ENCODE measurements around the gene GTF2IRD1. TPM values are rescaled to one million over a fixed set of nuclear protein-coding genes. Genes with fewer than 3 reads are reported as not detected.

Gene GTF2IRD1
- total and polyA plus RNA-seq, 9 of the 15 experiments (the other 6 are each of a cell fraction or from before 2014, with no cell fraction given) = 9.1 to 30.2 (median 14.0) TPM

DNA sequence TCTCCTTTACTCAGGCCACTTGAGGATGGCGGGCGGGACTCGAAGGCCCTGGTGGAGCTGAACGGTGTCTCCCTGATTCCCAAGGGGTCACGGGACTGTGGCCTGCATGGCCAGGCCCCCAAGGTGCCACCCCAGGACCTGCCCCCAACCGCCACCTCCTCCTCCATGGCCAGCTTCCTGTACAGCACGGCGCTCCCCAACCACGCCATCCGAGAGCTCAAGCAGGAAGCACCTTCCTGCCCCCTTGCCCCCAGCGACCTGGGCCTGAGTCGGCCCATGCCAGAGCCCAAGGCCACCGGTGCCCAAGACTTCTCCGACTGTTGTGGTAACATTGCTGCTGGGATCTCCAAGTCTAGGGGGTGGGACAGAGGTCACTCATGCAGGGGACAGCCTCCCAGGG is 65.7 kb downstream of the GTF2IRD1 start:
- Histone ChIP-seq H3K27me3 (ENCODE audit: control insufficient read depth in 2 of 2, insufficient read depth in 2 of 2, low read length in 2 of 2) (no peaks in the 10 kb centered on the region), H3K27ac (ENCODE audit: extremely low read depth, low read depth, low read length) (no peak overlapping the region), H2AFZ (ENCODE audit: low read depth, low read length) (no peak overlapping the region), H3K9me1 (ENCODE audit: control insufficient read depth, insufficient read depth, low read length) (no peaks in the 10 kb centered on the region), H3K79me2 (ENCODE audit: control insufficient read depth, insufficient read depth, low read length) (no peaks in the 10 kb centered on the region), H3K4me3 (no peak overlapping the region), H3K36me3 (ENCODE audit: control insufficient read depth, insufficient read depth, low read length) (peaks cover 43% of the 10 kb centered on the region; the same call in 1 of the 3 replicates), H3K9ac (ENCODE audit: insufficient read depth in 1 of 2, low read depth in 2 of 2, low read length in 2 of 2) (no peak overlapping the region), H3K4me1 (replicated peaks in 1 of 2; ENCODE audit: control insufficient read depth in 2 of 2, insufficient read depth in 2 of 2, low read length in 2 of 2) (peaks cover 0 to 5% of the 10 kb centered on the region in 2 experiments; a peak in 1 of 5 replicates), H3K9me3 (replicated peaks; ENCODE audit: control insufficient read depth, insufficient read depth, low read depth, low read length) (peaks cover 3% of the 10 kb centered on the region; the same call in 1 of the 2 replicates), H4K20me1 (replicated peaks; ENCODE audit: control insufficient read depth, insufficient read depth, low read length) (no peaks in the 10 kb centered on the region), H3K4me2 (ENCODE audit: insufficient read depth, low read length) (no peak overlapping the region)
- FAIRE-seq = no peak
- 95% methylated on average over 13 of the region's 14 CpGs for WGBS (ENCODE audit: insufficient coverage, low coverage, missing lambda C conversion rate)
- POLR2A ChIA-PET = no interaction called here
- in situ Hi-C loops (cut with MboI) = no loop called here
- CTCF ChIA-PET (ENCODE audit: low intra/inter-chr PET ratio) = no interaction called here
- no peak for DNase-seq (ENCODE audit: extremely low read depth in 1 of 4, low spot score in 3 of 4)
- intact Hi-C loops (cut with micrococcal nuclease) = no loop called here
- ATAC-seq = no peak
- no TSS peak for BruUV-seq (replicated peaks)
- no peak for TF ChIP-seq ZNF551 (CRISPR knock-in tag; IDR thresholded peaks at IDR 0.05)
- no peak for TF ChIP-seq HNRNPH1 (optimal IDR thresholded peaks at IDR 0.05; ENCODE audit: low read depth, low read length)
- no peak for TF ChIP-seq HDAC3 (IDR thresholded peaks at IDR 0.05; ENCODE audit: borderline replicate concordance, partially characterized antibody)
- TF ChIP-seq E2F6 (IDR thresholded peaks at IDR 0.05; ENCODE audit: borderline replicate concordance in 1 of 2, extremely low read depth in 1 of 2, insufficient read depth in 1 of 2, insufficient read length in 1 of 2, low read depth in 1 of 2, low read length in 1 of 2, poor library complexity in 1 of 2, severe bottlenecking in 1 of 2) = no peak
- TF ChIP-seq ZNF778 (CRISPR knock-in tag; IDR thresholded peaks at IDR 0.05) = no peak
- TF ChIP-seq PHB (CRISPR knock-in tag; IDR thresholded peaks at IDR 0.05) = no peak
- TF ChIP-seq SIRT6 (IDR thresholded peaks at IDR 0.05; ENCODE audit: low read depth, low read length) = no peak
- TF ChIP-seq ETS2 (tag; IDR thresholded peaks at IDR 0.05; ENCODE audit: borderline replicate concordance, poor library complexity, severe bottlenecking) = no peak
- no peak for TF ChIP-seq U2AF1 (optimal IDR thresholded peaks at IDR 0.05; ENCODE audit: low read depth, low read length)
- TF ChIP-seq ESRRB (CRISPR knock-in tag; IDR thresholded peaks at IDR 0.05; ENCODE audit: borderline replicate concordance) = no peak
- TF ChIP-seq SMAD2 (IDR thresholded peaks at IDR 0.05; ENCODE audit: low read depth, low read length) = no peak
- TF ChIP-seq NFIC (IDR thresholded peaks at IDR 0.05) = no peak
- no peak for TF ChIP-seq SMC3 (conservative IDR thresholded peaks at IDR 0.05; ENCODE audit: insufficient read depth, low read depth, low read length)
- TF ChIP-seq SNRNP70 (optimal IDR thresholded peaks at IDR 0.05; ENCODE audit: low read depth, low read length) = no peak
- TF ChIP-seq, protein P1, sequence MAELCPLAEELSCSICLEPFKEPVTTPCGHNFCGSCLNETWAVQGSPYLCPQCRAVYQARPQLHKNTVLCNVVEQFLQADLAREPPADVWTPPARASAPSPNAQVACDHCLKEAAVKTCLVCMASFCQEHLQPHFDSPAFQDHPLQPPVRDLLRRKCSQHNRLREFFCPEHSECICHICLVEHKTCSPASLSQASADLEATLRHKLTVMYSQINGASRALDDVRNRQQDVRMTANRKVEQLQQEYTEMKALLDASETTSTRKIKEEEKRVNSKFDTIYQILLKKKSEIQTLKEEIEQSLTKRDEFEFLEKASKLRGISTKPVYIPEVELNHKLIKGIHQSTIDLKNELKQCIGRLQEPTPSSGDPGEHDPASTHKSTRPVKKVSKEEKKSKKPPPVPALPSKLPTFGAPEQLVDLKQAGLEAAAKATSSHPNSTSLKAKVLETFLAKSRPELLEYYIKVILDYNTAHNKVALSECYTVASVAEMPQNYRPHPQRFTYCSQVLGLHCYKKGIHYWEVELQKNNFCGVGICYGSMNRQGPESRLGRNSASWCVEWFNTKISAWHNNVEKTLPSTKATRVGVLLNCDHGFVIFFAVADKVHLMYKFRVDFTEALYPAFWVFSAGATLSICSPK (IDR thresholded peaks at IDR 0.05; ENCODE audit: borderline replicate concordance) = no peak
- no peak for TF ChIP-seq EZH2 (IDR thresholded peaks at IDR 0.05; ENCODE audit: borderline replicate concordance, low read depth, low read length)
- TF ChIP-seq ZNF224 (CRISPR knock-in tag; IDR thresholded peaks at IDR 0.05) = no peak
- TF ChIP-seq SUPT5H (IDR thresholded peaks at IDR 0.05) = no peak
- no peak for TF ChIP-seq FOXM1 (IDR thresholded peaks at IDR 0.05; ENCODE audit: low read depth)
- no peak for TF ChIP-seq FOXM1 (CRISPR knock-in tag; IDR thresholded peaks at IDR 0.05; ENCODE audit: low read depth)
